Vagina (tissue), 2 donors: ENCODE data around the gene C1QTNF8.

Experiments used
- CTCF ChIP-seq, 3 experiments: fragments of 450-650 bp in 2 of 3; fragments of 200-600 bp in 1 of 3; sonication (generic) in 1 of 3; IDR thresholded peaks; one replicate each; pipeline ENCODE4 v1.5.1; 2017 to 2019; ENCODE audit warnings: antibody characterized with exemption in 3 of 3, mild to moderate bottlenecking in 2 of 3, moderate library complexity in 2 of 3
- POLR2A ChIP-seq, 2 donors: fragments of 450-650 bp; IDR thresholded peaks; one replicate each; pipeline ENCODE4 v1.6.1; 2017; ENCODE audit warnings: antibody characterized with exemption in 2 of 2, mild to moderate bottlenecking in 2 of 2, moderate library complexity in 2 of 2
- POLR2AphosphoS5 ChIP-seq, 2 donors: sonication (generic); formaldehyde crosslinking; IDR thresholded peaks; one replicate each; pipeline ENCODE4 v1.9.0; 2017; ENCODE audit warnings: antibody characterized with exemption in 2 of 2, mild to moderate bottlenecking in 2 of 2, low read depth in 1 of 2; ENCODE audit not compliant: insufficient read depth in 1 of 2

GRCh38 chr16:1071561-1072225 is 24.4 kb downstream of the C1QTNF8 start:
- TF ChIP-seq CTCF (IDR thresholded peaks at IDR 0.05) = no peak
- no peak for TF ChIP-seq POLR2AphosphoS5 (IDR thresholded peaks at IDR 0.05; ENCODE audit: insufficient read depth in 1 of 2, low read depth in 1 of 2)
- no peak for TF ChIP-seq POLR2A (IDR thresholded peaks at IDR 0.05)
